AG04450 (cell line): ENCODE data around the gene ST3GAL4. TPM values are rescaled to one million over a fixed set of nuclear protein-coding genes. Genes with fewer than 3 reads are reported as not detected.
"Not testable (repeated sequence)": the region's sequence is repeated elsewhere in the genome, so short reads cannot be mapped to it uniquely, and the experiment has no call there.

ENCODE experiments used
- CTCF ChIA-PET: fragments of 300-600, 350-600 bp; formaldehyde crosslinking; extraction: SDS; loops from one replicate; lab custom pipeline; 2022; ENCODE audit warnings: antibody characterized with exemption, inconsistent platforms; lab: Charles Lee
- POLR2A ChIA-PET: fragments of 350-600 bp; formaldehyde crosslinking; extraction: SDS; loops from one replicate; lab custom pipeline; 2021; ENCODE audit warnings: antibody characterized with exemption, inconsistent platforms; lab: Yijun Ruan, JAX
- DNase-seq: peaks from one replicate; pipeline ENCODE4 v3.0.0-alpha.2; 2011; ENCODE audit warnings: low read depth, low spot score
- H3K27ac ChIP-seq: one replicate; pipeline ENCODE4 v1.5.1; 2012; ENCODE audit warnings: low read depth, low read length, control low read depth
- H3K27me3 ChIP-seq: one replicate; pipeline ENCODE4 v1.6.0; 2012; ENCODE audit warnings: low read length; ENCODE audit not compliant: control insufficient read depth, insufficient read depth
- H3K4me3 ChIP-seq: 2 replicates; pipeline ENCODE4 v1.5.1; 2011; ENCODE audit warnings: mild to moderate bottlenecking, low read depth, low read length, control low read depth
- H3K9me3 ChIP-seq: 2 replicates; pipeline ENCODE4 v1.5.1; 2012; ENCODE audit warnings: low read length; ENCODE audit not compliant: control insufficient read depth, insufficient read depth
- CTCF ChIP-seq: IDR thresholded peaks from 2 replicates; pipeline ENCODE4 v1.5.1; 2011; ENCODE audit warnings: low read depth, low read length, control low read depth, inconsistent platforms
- polyA plus RNA-seq: library from polyadenylated mRNA; depleted of rRNA; stranded (reverse); fragments of >200 nt; gene quantifications from 2 replicates; pipeline ENCODE4 v1.2.3, GENCODE V29; 2011

Gene ST3GAL4
- polyA plus RNA-seq, 1 experiment = 13.1 TPM

- CTCF ChIA-PET = no interaction called here
Measured at GRCh38 chr11:126362879-126363655, 7.6 kb downstream of the ST3GAL4 start.

GRCh38 chr11:126363706-126364248, 8.3 kb downstream of the ST3GAL4 start:
- H3K9me3 ChIP-seq = no peaks in the 10 kb centered on the region
- DNase-seq = no peak
- ChIA-PET POLR2A (no interaction called here), CTCF (no interaction called here)
- H3K27me3 ChIP-seq = no peaks in the 10 kb centered on the region
- no peak overlapping the region for H3K27ac ChIP-seq
- no peak for TF ChIP-seq CTCF
- H3K4me3 ChIP-seq = no peak overlapping the region

More at GRCh38 chr11:126362879-126363655, 7.6 kb downstream of the ST3GAL4 start:
- DNase-seq = no peak
- no peak overlapping the region for H3K4me3 ChIP-seq
- no peak for TF ChIP-seq CTCF
- no peak overlapping the region for H3K27ac ChIP-seq
- POLR2A ChIA-PET = no interaction called here
- no peaks in the 10 kb centered on the region for H3K27me3 ChIP-seq
- no peaks in the 10 kb centered on the region for H3K9me3 ChIP-seq

GRCh38 chr11:126364735-126365134, 9.2 kb downstream of the ST3GAL4 start:
- H3K9me3 ChIP-seq, DNase-seq, H3K27ac ChIP-seq, POLR2A ChIA-PET, CTCF ChIA-PET, H3K4me3 ChIP-seq, H3K27me3 ChIP-seq: not testable (repeated sequence)

- H3K27ac ChIP-seq, H3K4me3 ChIP-seq, DNase-seq, CTCF ChIA-PET, H3K27me3 ChIP-seq, POLR2A ChIA-PET, H3K9me3 ChIP-seq: not testable (repeated sequence)
Measured at GRCh38 chr11:126365508-126365907, 10.0 kb downstream of the ST3GAL4 start.

GRCh38 chr11:126366064-126366822, 10.8 kb downstream of the ST3GAL4 start:
- no peaks in the 10 kb centered on the region for H3K27me3 ChIP-seq
- no peak for DNase-seq
- no peaks in the 10 kb centered on the region for H3K9me3 ChIP-seq
- no peak overlapping the region for H3K4me3 ChIP-seq
- CTCF ChIA-PET = no interaction called here
- no peak overlapping the region for H3K27ac ChIP-seq
- POLR2A ChIA-PET = no interaction called here
- TF ChIP-seq CTCF = no peak

- H3K27ac ChIP-seq, POLR2A ChIA-PET, H3K27me3 ChIP-seq, CTCF ChIA-PET, H3K4me3 ChIP-seq, DNase-seq, H3K9me3 ChIP-seq: not testable (repeated sequence)
Measured at GRCh38 chr11:126366823-126367654, 11.6 kb downstream of the ST3GAL4 start.

- H3K4me3 ChIP-seq, DNase-seq, CTCF ChIA-PET, H3K27me3 ChIP-seq, POLR2A ChIA-PET, H3K27ac ChIP-seq, H3K9me3 ChIP-seq: not testable (repeated sequence)
Measured at GRCh38 chr11:126367806-126368205, 12.3 kb downstream of the ST3GAL4 start.

GRCh38 chr11:126368336-126369119, 13.0 kb downstream of the ST3GAL4 start:
- CTCF ChIA-PET = not testable (repeated sequence)

More at GRCh38 chr11:126368336-126369119, 13.0 kb downstream of the ST3GAL4 start:
- H3K27me3 ChIP-seq, H3K27ac ChIP-seq, H3K4me3 ChIP-seq, DNase-seq, H3K9me3 ChIP-seq: not testable (repeated sequence)
- POLR2A ChIA-PET = interaction anchor here (0.6 kb wide), 1 partner anchor 52 kb away, joined by 3 read pairs; no protein-coding TSS in a partner anchor
